HepG2 (cell line): ENCODE measurements around the gene MAFF. TPM values are rescaled to one million over a fixed set of nuclear protein-coding genes. Genes with fewer than 3 reads are reported as not detected.
A peak's percentile ranks its signal among the peaks of the same experiment; 100 is the strongest.

ENCODE experiments used
- ATAC-seq: fragments of 200-7000 bp; cut with Tn5 transposase; 3 replicates; pipeline ENCODE4 v1.9.1; 2020; ENCODE audit warnings: mild to moderate bottlenecking, moderate library complexity
- BruUV-seq: library from RNA; stranded (reverse); fragments of 400-500 nt; replicated peaks from 2 replicates; lab custom pipeline; 2021; lab: Mats Ljungman, UMichigan
- CTCF ChIA-PET: fragments of 300-600 bp; formaldehyde crosslinking; extraction: SDS; loops from one replicate; lab custom pipeline; 2021; ENCODE audit warnings: low total read pairs, inconsistent platforms, low intra/inter-chr PET ratio; lab: Yijun Ruan, JAX
- POLR2A ChIA-PET: fragments of 350-600 bp; sonication (Branson Sonifier 250); formaldehyde crosslinking; loops from one replicate; lab custom pipeline; 2020; ENCODE audit warnings: antibody characterized with exemption, inconsistent platforms; lab: Yijun Ruan, JAX
- DNase-seq: peaks from one replicate; pipeline ENCODE4 v3.0.0-alpha.2; 2015; ENCODE audit warnings: low spot score
- FAIRE-seq: peaks from 3 replicates; lab custom pipeline; 2011; peaks lifted over from hg19 to GRCh38; lab: Jason Lieb, UNC
- H2AFZ ChIP-seq: one replicate; pipeline ENCODE4 v1.6.1; 2011; ENCODE audit warnings: low read length, inconsistent platforms
- H3K27ac ChIP-seq: fragments of 300-600 bp; 3 replicates; pipeline ENCODE4 v1.8.0; 2011; ENCODE audit warnings: mixed run types, mild to moderate bottlenecking, mixed read lengths, low read length, inconsistent platforms; ENCODE audit not compliant: insufficient read depth; ENCODE audit errors: extremely low read length
- H3K27me3 ChIP-seq, 2 experiments: fragments of 200-600 bp in 1 of 2; 2 replicates in 1 of 2; 3 replicates in 1 of 2; pipeline versions ENCODE4 v1.6.0 to v1.8.0; 2011; ENCODE audit warnings: low read length in 2 of 2, mild to moderate bottlenecking in 2 of 2, moderate library complexity in 2 of 2, inconsistent platforms in 1 of 2; ENCODE audit not compliant: insufficient read depth in 2 of 2, control insufficient read depth in 1 of 2
- H3K36me3 ChIP-seq, 2 experiments: fragments of 200-600 bp in 1 of 2; replicated peaks in 1 of 2; 2 replicates in 1 of 2; 3 replicates in 1 of 2; pipeline versions ENCODE4 v1.5.1 to v1.8.0; 2011; ENCODE audit warnings: low read length in 2 of 2, inconsistent platforms in 1 of 2; ENCODE audit not compliant: insufficient read depth in 2 of 2, control insufficient read depth in 1 of 2
- H3K4me1 ChIP-seq: 2 replicates; pipeline ENCODE4 v1.5.1; 2012; ENCODE audit warnings: low read length, inconsistent platforms; ENCODE audit not compliant: insufficient read depth
- H3K4me2 ChIP-seq: 2 replicates; pipeline ENCODE4 v1.6.0; 2011; ENCODE audit warnings: low read depth, low read length, inconsistent platforms
- H3K4me3 ChIP-seq, 3 experiments: fragments of 200-600 bp in 1 of 3; sonication (generic), shearing (Covaris generic) in 1 of 3; replicated peaks in 1 of 3; 2 replicates each; pipeline ENCODE4 v1.5.1; 2011 to 2016; ENCODE audit warnings: low read length in 3 of 3, inconsistent platforms in 2 of 3, low read depth in 2 of 3, mild to moderate bottlenecking in 2 of 3, control low read depth in 1 of 3, mixed read lengths in 1 of 3; ENCODE audit not compliant: insufficient read depth in 1 of 3
- H3K79me2 ChIP-seq: one replicate; pipeline ENCODE4 v1.6.1; 2011; ENCODE audit warnings: low read length, inconsistent platforms; ENCODE audit not compliant: insufficient read depth
- H3K9ac ChIP-seq: 2 replicates; pipeline ENCODE4 v1.6.0; 2011; ENCODE audit warnings: mild to moderate bottlenecking, low read depth, low read length, inconsistent platforms; ENCODE audit not compliant: insufficient read depth
- H3K9me3 ChIP-seq: 2 replicates; pipeline ENCODE4 v1.5.1; 2012; ENCODE audit warnings: mild to moderate bottlenecking, low read length
- H4K20me1 ChIP-seq: 2 replicates; pipeline ENCODE4 v1.6.0; 2011; ENCODE audit warnings: inconsistent platforms, mild to moderate bottlenecking, low read length, moderate library complexity; ENCODE audit not compliant: insufficient read depth
- FOSL1 ChIP-seq: sonication (generic); formaldehyde crosslinking; IDR thresholded peaks from 2 replicates; pipeline ENCODE4 v1.9.0; 2021; ENCODE audit warnings: missing genetic modification reagents, borderline replicate concordance
- ZNF768 ChIP-seq: sonication (generic); formaldehyde crosslinking; IDR thresholded peaks from 2 replicates; pipeline ENCODE4 v1.4.0; 2020; ENCODE audit warnings: missing genetic modification reagents
- WGBS: methylation state at CpG from one replicate; pipeline ENCODE4 v1.1.6; 2017; ENCODE audit warnings: low lambda C conversion rate; 5-methylcytosine and 5-hydroxymethylcytosine counted together
- in situ Hi-C: cut with HindIII; loops from 2 replicates; pipeline ENCODE4 v1.10.0; 2017; ENCODE audit warnings: low pct_unique_long_range_greater_than_20kb; ENCODE audit not compliant: extremely low pct_ligation_motif_present
- intact Hi-C: fragments of 100-400 bp; cut with micrococcal nuclease; formaldehyde crosslinking; loops from one replicate; pipeline ENCODE4 v1.10.0; 2022; ENCODE audit not compliant: unreplicated experiment
- polyA plus RNA-seq, 8 experiments: library from polyadenylated mRNA; depleted of rRNA in 3 of 8; stranded (reverse) in 7 of 8; unstranded in 1 of 8; fragments of >200 nt; fragmentation: Illumina TruSeq in 4 of 8; extraction: Trizol in 4 of 8; gene quantifications; 2 replicates each; pipeline versions ENCODE4 v1.2.1 to v1.2.3, GENCODE V29; 2011 to 2016; ENCODE audit warnings: low read depth in 4 of 8, missing spikeins in 1 of 8, mixed read lengths in 1 of 8; ENCODE audit not compliant: insufficient read depth in 1 of 8
- total RNA-seq, 5 experiments: library from RNA; depleted of rRNA; stranded (reverse); fragments of >200 nt; fragmentation: Illumina TruSeq; extraction: Trizol; gene quantifications; 2 replicates each; pipeline ENCODE4 v1.2.3, GENCODE V29; 2016; ENCODE audit warnings: low read depth in 1 of 5
- TF ChIP-seq, protein P1 (sequence below): sonication (generic); formaldehyde crosslinking; conservative IDR thresholded peaks from 2 replicates; pipeline ENCODE4 v1.8.0; 2022; ENCODE audit warnings: mild to moderate bottlenecking, moderate library complexity, missing genetic modification reagents

The MAFF gene
- total and polyA plus RNA-seq, 2 of the 13 experiments (the other 11 are each of a cell fraction or from before 2014, with no cell fraction given): 5.4 to 14.3 TPM

DNA sequence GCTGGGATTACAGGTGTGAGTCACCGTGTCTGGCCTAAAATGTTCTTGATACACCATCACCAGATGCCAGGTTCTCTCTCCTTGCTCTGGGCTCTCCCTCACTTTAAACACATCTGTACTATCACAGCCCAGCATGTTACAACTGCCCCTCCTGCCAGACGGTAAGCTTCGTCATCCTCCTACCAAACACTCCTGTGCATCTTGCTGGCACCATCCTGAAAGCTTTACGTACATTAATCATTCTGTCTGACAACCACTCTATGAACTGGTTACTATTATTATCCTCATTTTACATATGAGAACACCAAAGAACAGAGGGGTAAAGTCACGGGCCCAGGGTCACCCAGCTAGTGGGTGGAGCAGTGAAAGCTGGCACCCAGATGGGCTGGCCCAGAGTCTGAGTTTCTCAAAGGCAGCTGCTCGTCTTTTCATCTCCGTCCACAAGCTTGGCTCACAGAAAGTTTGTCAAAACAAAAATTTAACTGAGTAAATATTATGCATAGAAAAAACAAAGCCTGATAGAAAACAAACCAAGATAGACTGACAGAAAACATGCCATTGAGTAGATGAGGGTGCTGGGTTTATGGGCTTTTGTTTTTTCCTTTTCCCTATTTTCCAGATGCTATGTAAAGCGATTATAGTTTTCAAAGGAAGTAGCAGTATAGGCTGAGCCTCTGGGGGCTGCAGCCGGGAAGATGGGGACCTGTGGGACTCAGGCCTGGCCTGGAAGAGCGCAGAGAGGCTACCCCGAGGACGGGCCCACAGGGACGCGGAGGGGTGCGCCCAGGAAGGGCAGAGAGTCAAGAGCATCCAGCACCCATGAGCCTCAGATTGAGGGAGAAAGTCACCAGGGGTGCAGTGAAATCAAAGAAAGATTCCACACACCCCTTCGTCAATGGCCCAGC, 29.6 kb upstream of the MAFF start:
- CTCF ChIA-PET: no interaction called here

More for the DNA sequence above, 29.6 kb upstream of the MAFF start:
- H3K36me3 ChIP-seq: no peaks in the 10 kb centered on the region; a peak in 1 of 5 replicates
- H3K27ac ChIP-seq: no peak overlapping the region
- TF ChIP-seq ZNF768 (CRISPR knock-in tag): peak; percentile 56; the same call in 1 of the 2 replicates
- no peak for TF ChIP-seq FOSL1 (CRISPR knock-in tag)
- TF ChIP-seq, protein P1, sequence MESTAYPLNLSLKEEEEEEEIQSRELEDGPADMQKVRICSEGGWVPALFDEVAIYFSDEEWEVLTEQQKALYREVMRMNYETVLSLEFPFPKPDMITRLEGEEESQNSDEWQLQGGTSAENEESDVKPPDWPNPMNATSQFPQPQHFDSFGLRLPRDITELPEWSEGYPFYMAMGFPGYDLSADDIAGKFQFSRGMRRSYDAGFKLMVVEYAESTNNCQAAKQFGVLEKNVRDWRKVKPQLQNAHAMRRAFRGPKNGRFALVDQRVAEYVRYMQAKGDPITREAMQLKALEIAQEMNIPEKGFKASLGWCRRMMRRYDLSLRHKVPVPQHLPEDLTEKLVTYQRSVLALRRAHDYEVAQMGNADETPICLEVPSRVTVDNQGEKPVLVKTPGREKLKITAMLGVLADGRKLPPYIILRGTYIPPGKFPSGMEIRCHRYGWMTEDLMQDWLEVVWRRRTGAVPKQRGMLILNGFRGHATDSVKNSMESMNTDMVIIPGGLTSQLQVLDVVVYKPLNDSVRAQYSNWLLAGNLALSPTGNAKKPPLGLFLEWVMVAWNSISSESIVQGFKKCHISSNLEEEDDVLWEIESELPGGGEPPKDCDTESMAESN (CRISPR knock-in tag): 0 out of 2 replicates have a peak, but pooled peaks have one; percentile 31
- H3K4me3 ChIP-seq: no peak overlapping the region
- 0 out of 2 replicates have a peak overlapping the region, but pooled peaks have one; percentile 14 for H3K9ac ChIP-seq
- no peaks in the 10 kb centered on the region for H4K20me1 ChIP-seq
- H3K9me3 ChIP-seq: no peaks in the 10 kb centered on the region
- in situ Hi-C loops: no loop called here
- no peak overlapping the region for H2AFZ ChIP-seq
- 84% methylated on average over 16 of the region's 16 CpGs for WGBS
- H3K4me1 ChIP-seq: peaks cover 32% of the 10 kb centered on the region
- POLR2A ChIA-PET: interaction anchor here (2.5 kb wide), 1 partner anchor 9 kb away, joined by 7 read pairs; the partner anchor contains the start of gene PLA2G6
- FAIRE-seq (no peak), DNase-seq (no peak), ATAC-seq (no peak)
- H3K27me3 ChIP-seq: no peaks in the 10 kb centered on the region
- intact Hi-C loops: no loop called here
- H3K4me2 ChIP-seq: peak overlapping the region; percentile 28
- no TSS peak for BruUV-seq
- no peaks in the 10 kb centered on the region for H3K79me2 ChIP-seq
